ENCODE data around the gene CIAPIN1.

- TF ChIP-seq CTCF (IDR thresholded peaks at IDR 0.05) (no peak), POLR2A (IDR thresholded peaks at IDR 0.05) (no peak)
Observed at GRCh38 chr16:57474671-57475661, 27.8 kb upstream of the CIAPIN1 start.
